ENCODE results near the gene ABHD4. TPM values are rescaled to one million over a fixed set of nuclear protein-coding genes. Genes with fewer than 3 reads are reported as not detected.

The ABHD4 gene
- total RNA-seq, 1 experiment from 2014 or later, result 10.3 TPM

GRCh38 chr14:22593189-22593588 is 4.9 kb upstream of the ABHD4 start:
- no peak overlapping the region for H3K27ac Mint-ChIP-seq (ENCODE audit: low read depth, unreplicated experiment)
- H3K27me3 Mint-ChIP-seq (ENCODE audit: insufficient read depth, unreplicated experiment), result peaks cover 42% of the 10 kb centered on the region
- H3K36me3 Mint-ChIP-seq (ENCODE audit: insufficient read depth, unreplicated experiment), result peaks cover 13% of the 10 kb centered on the region
- H3K9me3 Mint-ChIP-seq (ENCODE audit: unreplicated experiment), result no peaks in the 10 kb centered on the region
- POLR2A ChIA-PET, result interaction anchor here (0.6 to 1.0 kb wide), 2 partner anchors 50 to 51 kb away, joined by 3 to 4 read pairs; partner anchors contain the start of gene OR6J1
- H3K4me1 Mint-ChIP-seq (ENCODE audit: insufficient read depth, unreplicated experiment), result peaks cover 2% of the 10 kb centered on the region
- no peak for TF ChIP-seq CTCF (IDR thresholded peaks at IDR 0.05; ENCODE audit: unreplicated experiment)
- no peak overlapping the region for H3K4me3 Mint-ChIP-seq (ENCODE audit: unreplicated experiment)
- DNase-seq (ENCODE audit: unreplicated experiment), result no peak
- BruUV-seq (replicated peaks), result no TSS peak
- CTCF ChIA-PET, result interaction anchor here (0.6 to 4.5 kb wide), 7 partner anchors 12 to 682 kb away, joined by 3 to 20 read pairs (median 4); partner anchors contain the start of gene OR6J1
- intact Hi-C loops (cut with micrococcal nuclease), result no loop called here

- intact Hi-C loops (cut with micrococcal nuclease), result no loop called here
- Mint-ChIP-seq H3K4me3 (ENCODE audit: unreplicated experiment) (no peak overlapping the region), H3K9me3 (ENCODE audit: unreplicated experiment) (no peaks in the 10 kb centered on the region), H3K36me3 (ENCODE audit: insufficient read depth, unreplicated experiment) (peaks cover 11% of the 10 kb centered on the region), H3K4me1 (ENCODE audit: insufficient read depth, unreplicated experiment) (peaks cover 4% of the 10 kb centered on the region), H3K27ac (ENCODE audit: low read depth, unreplicated experiment) (no peak overlapping the region), H3K27me3 (ENCODE audit: insufficient read depth, unreplicated experiment) (peaks cover 42% of the 10 kb centered on the region)
- CTCF ChIA-PET, result interaction anchor here (0.6 to 4.5 kb wide), 8 partner anchors 12 to 682 kb away, joined by 3 to 20 read pairs (median 4); partner anchors contain the start of gene OR6J1
- no peak for TF ChIP-seq CTCF (IDR thresholded peaks at IDR 0.05; ENCODE audit: unreplicated experiment)
- POLR2A ChIA-PET, result interaction anchor here (0.6 to 1.0 kb wide), 2 partner anchors 49 to 50 kb away, joined by 3 to 4 read pairs; partner anchors contain the start of gene OR6J1
- no peak for DNase-seq (ENCODE audit: unreplicated experiment)
- BruUV-seq (replicated peaks), result no TSS peak
Observed at GRCh38 chr14:22593601-22594000, 4.5 kb upstream of the ABHD4 start.

- Mint-ChIP-seq H3K4me1 (ENCODE audit: insufficient read depth, unreplicated experiment) (peaks cover 11% of the 10 kb centered on the region), H3K9me3 (ENCODE audit: unreplicated experiment) (no peaks in the 10 kb centered on the region), H3K27ac (ENCODE audit: low read depth, unreplicated experiment) (no peak overlapping the region), H3K4me3 (ENCODE audit: unreplicated experiment) (no peak overlapping the region), H3K27me3 (ENCODE audit: insufficient read depth, unreplicated experiment) (peaks cover 42% of the 10 kb centered on the region), H3K36me3 (ENCODE audit: insufficient read depth, unreplicated experiment) (peaks cover 5% of the 10 kb centered on the region)
- DNase-seq (ENCODE audit: unreplicated experiment), result no peak
- TF ChIP-seq CTCF (IDR thresholded peaks at IDR 0.05; ENCODE audit: unreplicated experiment), result no peak
- intact Hi-C loops (cut with micrococcal nuclease), result no loop called here
- POLR2A ChIA-PET, result no interaction called here
- BruUV-seq (replicated peaks), result no TSS peak
- CTCF ChIA-PET, result interaction anchor here (0.6 to 4.5 kb wide), 7 partner anchors 11 to 124 kb away, joined by 3 to 20 read pairs (median 5); partner anchors contain the start of gene OR6J1
Observed at GRCh38 chr14:22594156-22594716, 3.9 kb upstream of the ABHD4 start.

GRCh38 chr14:22596354-22596879 is 1.7 kb upstream of the ABHD4 start:
- no peak for TF ChIP-seq CTCF (IDR thresholded peaks at IDR 0.05; ENCODE audit: unreplicated experiment)
- Mint-ChIP-seq H3K27ac (ENCODE audit: low read depth, unreplicated experiment) (no peak overlapping the region), H3K4me1 (ENCODE audit: insufficient read depth, unreplicated experiment) (peaks cover 15% of the 10 kb centered on the region), H3K9me3 (ENCODE audit: unreplicated experiment) (no peaks in the 10 kb centered on the region), H3K27me3 (ENCODE audit: insufficient read depth, unreplicated experiment) (peaks cover 42% of the 10 kb centered on the region), H3K4me3 (ENCODE audit: unreplicated experiment) (no peak overlapping the region), H3K36me3 (ENCODE audit: insufficient read depth, unreplicated experiment) (peaks cover 4% of the 10 kb centered on the region)
- no TSS peak for BruUV-seq (replicated peaks)
- POLR2A ChIA-PET, result interaction anchor here (0.6 to 5.4 kb wide), 3 partner anchors 8 to 955 kb away, joined by 3 to 116 read pairs (median 19); partner anchors contain the start of gene DAD1
- intact Hi-C loops (cut with micrococcal nuclease), result no loop called here
- no peak for DNase-seq (ENCODE audit: unreplicated experiment)
- CTCF ChIA-PET, result interaction anchor here (1.2 to 6.3 kb wide), 3 partner anchors 26 to 276 kb away, joined by 3 to 57 read pairs (median 18); partner anchors contain the start of gene OR6J1
